HG03066 (cell line): ENCODE data around the gene OPRM1.

ENCODE experiments used
- ATAC-seq: cut with Tn5 transposase; IDR thresholded peaks from one replicate; pipeline ENCODE4 v1.9.1; 2021; ENCODE audit warnings: low read depth; ENCODE audit not compliant: unreplicated experiment

Gene OPRM1

DNA sequence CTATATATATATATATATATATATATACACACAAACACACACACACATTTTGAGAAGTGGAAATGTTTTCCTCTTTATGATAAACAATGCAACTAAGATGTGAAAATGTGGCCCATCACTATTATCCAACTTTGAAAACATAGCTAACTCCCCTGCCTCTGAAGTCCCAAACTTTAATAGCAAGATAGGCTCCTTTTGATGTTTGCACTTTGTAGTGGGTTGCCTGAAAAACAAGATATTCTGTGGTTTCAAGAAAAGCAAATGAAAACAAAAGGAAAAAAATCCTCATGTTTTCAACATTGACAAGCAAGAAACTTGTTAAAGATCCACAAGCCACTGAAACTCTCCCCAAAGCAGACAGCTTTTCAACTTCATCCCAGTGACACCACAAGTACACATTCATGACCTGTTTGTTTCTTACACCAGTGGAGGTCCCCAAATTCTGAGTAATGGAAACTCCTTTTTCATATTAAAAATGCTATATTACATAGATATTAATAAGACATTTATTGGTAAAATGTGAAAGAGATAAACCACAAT lies 227.6 kb downstream of the OPRM1 start:
- ATAC-seq = no peak

- no peak for ATAC-seq
These were observed 228.6 kb downstream of the OPRM1 start for GRCh38 chr6:154267508-154268106.

DNA sequence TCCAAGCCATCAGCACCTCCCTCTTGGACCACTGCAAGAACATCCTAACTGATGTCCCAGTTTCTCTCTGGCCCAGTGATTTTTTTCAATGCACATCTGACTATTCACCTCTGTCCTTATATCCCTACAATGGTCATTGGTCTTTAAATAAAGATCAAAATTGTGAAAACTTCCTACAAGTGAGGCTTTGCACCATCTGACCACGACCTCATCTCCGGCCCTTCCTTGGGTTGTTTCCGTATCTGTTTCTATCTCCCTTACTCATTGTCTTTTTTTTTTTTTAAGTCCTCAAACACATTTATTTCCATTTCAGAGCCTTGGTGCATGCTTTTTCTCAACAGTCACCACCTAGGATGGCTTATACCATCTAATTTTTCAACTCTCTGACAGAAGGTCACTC lies 229.4 kb downstream of the OPRM1 start:
- ATAC-seq = no peak

GRCh38 chr6:154274168-154274567 lies 235.1 kb downstream of the OPRM1 start:
- no peak for ATAC-seq

DNA sequence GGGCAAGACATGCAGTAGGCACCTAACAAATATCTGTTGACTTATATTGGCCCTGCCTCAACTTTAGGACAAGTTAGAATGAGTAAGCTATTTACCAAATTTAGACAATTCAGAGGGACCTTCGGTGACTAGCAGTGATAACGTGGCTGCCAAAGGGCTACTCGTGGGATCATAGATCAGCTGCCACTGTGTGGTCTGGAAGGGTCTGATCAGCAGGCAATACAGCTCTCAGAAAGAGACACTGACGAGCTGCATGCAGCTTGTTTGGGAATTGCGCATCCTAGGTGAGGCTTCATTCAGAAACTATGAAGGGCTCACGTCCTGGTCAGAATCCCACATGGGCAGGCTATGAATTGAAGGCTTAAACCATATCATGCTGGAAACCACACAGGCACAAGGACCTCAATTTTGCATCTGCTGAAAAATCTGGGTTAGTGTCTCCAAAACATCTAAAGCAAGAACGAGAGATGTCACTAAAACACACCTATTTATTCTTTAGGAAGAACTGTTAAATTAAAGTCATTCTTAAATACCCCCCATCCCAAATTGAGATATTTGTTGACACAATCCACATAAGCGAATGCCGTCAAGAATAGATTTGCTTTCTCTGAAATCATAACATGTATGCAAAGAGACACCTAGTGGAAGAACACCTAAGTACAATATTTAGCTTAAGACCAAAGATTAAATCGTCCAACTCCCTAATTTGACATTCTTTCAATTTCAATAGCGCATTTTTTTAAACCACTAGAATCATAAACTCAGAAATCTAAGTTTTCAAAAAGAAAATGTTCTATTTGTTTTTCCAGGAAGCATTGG lies 238.0 kb downstream of the OPRM1 start:
- peak; percentile 59 for ATAC-seq

DNA sequence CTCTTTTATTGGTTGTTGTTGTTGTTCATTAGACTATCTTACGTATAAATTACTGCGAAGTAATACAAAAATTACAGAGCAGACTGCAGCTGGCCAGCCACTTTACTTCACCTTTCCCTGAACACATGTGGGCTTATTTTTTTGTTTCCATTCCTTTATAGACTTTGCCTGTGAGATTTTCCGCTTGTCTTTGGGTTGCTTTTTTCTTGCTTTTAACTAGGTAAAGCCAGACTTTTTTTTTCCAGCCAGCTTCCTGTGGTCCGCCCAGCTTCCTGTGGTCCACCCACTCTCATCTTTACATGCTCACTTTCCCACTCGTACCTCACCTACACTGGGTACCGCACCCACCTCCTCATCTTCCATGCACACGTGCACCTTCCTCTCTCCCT lies 238.6 kb downstream of the OPRM1 start:
- ATAC-seq = peak; percentile 40

GRCh38 chr6:154280521-154280920 lies 241.5 kb downstream of the OPRM1 start:
- ATAC-seq = no peak

GRCh38 chr6:154284313-154284853 lies 245.3 kb downstream of the OPRM1 start:
- ATAC-seq = no peak

DNA sequence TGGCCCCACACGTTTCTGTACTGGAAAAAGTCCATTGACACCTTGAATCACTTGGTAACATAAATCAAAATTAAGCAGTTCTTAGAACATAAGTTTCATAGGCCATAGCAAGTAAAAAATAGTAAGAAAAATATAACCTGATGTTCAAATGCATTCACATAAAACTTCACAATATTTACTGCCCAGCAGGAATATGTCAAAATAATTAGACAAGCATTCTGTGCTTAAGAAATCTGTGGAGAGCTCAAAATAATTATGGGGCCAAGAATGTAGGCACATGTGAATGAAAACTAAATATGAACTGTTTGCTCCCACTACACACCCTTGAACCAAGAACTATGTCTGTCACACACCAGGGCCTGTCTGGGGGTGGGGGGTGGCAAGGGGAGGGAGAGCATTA lies 246.8 kb downstream of the OPRM1 start:
- no peak for ATAC-seq

DNA sequence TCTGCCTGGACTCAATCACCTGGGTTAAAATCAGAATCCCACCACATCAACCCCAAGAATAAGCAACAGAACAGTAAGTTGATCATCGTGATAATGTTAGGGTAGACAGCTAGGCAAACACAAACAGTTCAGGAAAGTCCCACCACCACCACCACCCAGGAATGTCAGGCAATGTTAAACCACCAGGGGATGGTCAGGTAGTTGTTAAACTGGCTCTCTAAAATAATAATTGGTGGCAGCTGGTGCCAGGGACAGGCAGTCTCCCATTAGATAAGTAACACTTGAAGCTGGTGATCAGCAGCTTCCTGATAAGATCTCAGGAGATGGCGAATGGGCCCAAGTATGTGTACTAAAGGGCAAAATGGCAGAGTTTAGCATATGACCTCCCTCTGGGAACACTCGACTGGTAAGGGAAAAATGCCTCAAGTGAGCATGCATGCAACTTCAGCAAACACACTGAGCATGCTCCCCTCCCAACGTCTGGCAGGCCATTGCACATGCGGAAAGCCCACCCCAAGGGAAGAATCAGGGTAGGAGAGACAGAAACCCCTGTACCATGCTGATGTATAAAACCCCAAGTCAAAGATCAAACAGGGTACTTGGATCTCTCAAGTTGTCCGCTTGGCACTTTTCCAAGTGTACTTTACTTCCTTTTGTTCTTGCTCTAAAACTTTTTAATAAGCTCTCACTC lies 250.9 kb downstream of the OPRM1 start:
- no peak for ATAC-seq

DNA sequence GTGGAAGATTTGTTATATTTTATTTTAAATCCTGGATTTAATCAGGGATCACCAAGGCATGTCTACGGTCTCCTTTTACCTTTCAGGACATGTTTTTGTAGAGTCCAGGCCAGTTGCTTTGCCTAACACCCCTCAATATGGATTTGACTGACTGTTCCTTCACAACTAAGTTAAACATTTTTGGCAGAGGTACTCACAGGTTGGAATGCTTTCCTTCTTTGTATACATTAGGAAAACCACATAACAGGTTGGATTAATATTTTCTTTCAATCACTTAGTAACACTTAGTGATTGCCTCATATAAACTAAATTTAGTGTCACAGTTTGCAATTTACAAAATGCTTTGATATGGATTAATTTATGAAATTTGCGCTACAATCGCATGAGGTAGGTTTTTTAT lies 253.0 kb downstream of the OPRM1 start:
- no peak for ATAC-seq

DNA sequence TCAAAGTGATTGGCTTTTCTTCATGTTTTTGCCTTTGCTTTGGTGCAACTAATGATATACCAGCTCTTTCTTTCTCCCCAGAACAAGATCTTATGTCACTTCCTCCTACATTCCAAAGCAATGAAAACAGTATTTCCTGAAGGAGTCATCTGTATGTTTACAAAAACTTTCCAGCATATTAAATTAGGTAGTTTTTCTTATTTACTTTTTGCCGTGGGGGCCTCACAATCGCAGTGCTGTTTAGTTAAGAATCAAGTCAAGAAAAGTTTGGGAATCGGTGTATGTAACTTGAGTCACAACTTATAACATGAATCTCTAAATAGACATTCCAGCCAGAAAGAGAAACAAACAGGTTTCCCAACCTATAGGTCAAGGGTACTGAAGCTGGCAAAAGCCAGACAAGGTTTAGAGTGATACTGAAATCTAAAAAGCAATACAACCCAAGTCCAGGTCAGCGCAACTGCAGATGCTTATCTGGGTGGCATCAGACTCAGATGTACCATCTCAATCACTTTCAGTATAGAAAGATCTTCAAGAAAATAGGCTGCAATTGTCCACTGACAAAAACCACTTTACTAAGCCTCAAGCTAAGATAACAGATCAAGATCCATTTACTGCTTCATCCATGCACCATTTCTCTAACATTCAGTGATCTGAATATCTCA lies 253.9 kb downstream of the OPRM1 start:
- no peak for ATAC-seq

DNA sequence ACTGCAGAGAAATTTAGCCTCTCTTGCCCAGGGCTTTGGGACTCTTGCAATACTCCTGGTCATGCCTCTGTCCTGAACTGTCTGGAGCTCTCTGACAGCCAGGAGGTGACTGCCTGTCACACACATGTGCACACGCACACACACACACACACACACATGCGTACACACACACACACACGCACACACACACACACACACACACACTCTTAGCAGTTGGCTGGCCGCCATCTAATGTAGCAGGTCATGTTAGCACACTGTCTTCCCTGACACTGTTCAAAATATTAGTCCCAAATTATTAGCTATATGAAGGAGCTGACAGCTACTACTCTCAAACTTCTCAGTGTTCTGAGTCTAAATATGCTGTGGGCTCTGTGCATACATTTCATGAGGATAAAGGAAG lies 256.7 kb downstream of the OPRM1 start:
- no peak for ATAC-seq
